Activated CD8-positive, alpha-beta memory T cell treated with anti-CD3 and anti-CD28 coated beads for 24 hours (primary cell): Measurements from ENCODE around the gene PCSK6.
A peak's percentile ranks its signal among the peaks of the same experiment; 100 is the strongest.

Source experiments
- DNase-seq: peaks from one replicate; pipeline ENCODE4 v3.0.0-alpha.2; 2020

Gene PCSK6

GRCh38 chr15:101498717-101499480 lies 9.4 kb upstream of the PCSK6 start:
- peak; percentile 47 for DNase-seq

GRCh38 chr15:101498076-101498716 lies 8.7 kb upstream of the PCSK6 start:
- no peak for DNase-seq

- DNase-seq = peak; percentile 45
Observed at GRCh38 chr15:101497484-101498034, 8.1 kb upstream of the PCSK6 start.

- DNase-seq = no peak
Observed at GRCh38 chr15:101497017-101497416, 7.5 kb upstream of the PCSK6 start.

- DNase-seq = peak; percentile 49
Observed at GRCh38 chr15:101496198-101496986, 6.9 kb upstream of the PCSK6 start.

GRCh38 chr15:101495334-101496197 lies 6.1 kb upstream of the PCSK6 start:
- DNase-seq = no peak

- DNase-seq = no peak
Observed at GRCh38 chr15:101494251-101494796, 4.8 kb upstream of the PCSK6 start.

GRCh38 chr15:101492766-101493692 lies 3.5 kb upstream of the PCSK6 start:
- no peak for DNase-seq

- no peak for DNase-seq
Observed at GRCh38 chr15:101491734-101492640, 2.5 kb upstream of the PCSK6 start.

GRCh38 chr15:101490922-101491733 lies 1.6 kb upstream of the PCSK6 start:
- peak; percentile 47 for DNase-seq

GRCh38 chr15:101490408-101490891 lies 943 bp upstream of the PCSK6 start:
- DNase-seq = no peak

- peak; percentile 59 for DNase-seq
Observed at GRCh38 chr15:101489237-101489598, 289 bp downstream of the PCSK6 start.

- DNase-seq = peak; percentile 53
Observed at GRCh38 chr15:101488300-101489164, 975 bp downstream of the PCSK6 start.

GRCh38 chr15:101486696-101487459 lies 2.6 kb downstream of the PCSK6 start:
- DNase-seq = no peak

- no peak for DNase-seq
Observed at GRCh38 chr15:101483462-101483861, 6.0 kb downstream of the PCSK6 start.

- no peak for DNase-seq
Observed at GRCh38 chr15:101482526-101483371, 6.8 kb downstream of the PCSK6 start.
